Stimulated activated CD8-positive, alpha-beta memory T cell treated with anti-CD3 and anti-CD28 coated beads, Interleukin-15, amount 100 ng/mL, for 48 hours (primary cell): ENCODE results near the gene WDCP.
A peak's percentile ranks its signal among the peaks of the same experiment; 100 is the strongest.
"Not testable (repeated sequence)": the region's sequence is repeated elsewhere in the genome, so short reads cannot be mapped to it uniquely, and the experiment has no call there.

Experiments used
- DNase-seq, 2 donors: peaks; one replicate each; pipeline ENCODE4 v3.0.0-alpha.2; 2020; ENCODE audit warnings: low read depth in 2 of 2

The WDCP gene

GRCh38 chr2:24022324-24022974 is 24.7 kb downstream of the WDCP start:
- DNase-seq: no peak

DNA sequence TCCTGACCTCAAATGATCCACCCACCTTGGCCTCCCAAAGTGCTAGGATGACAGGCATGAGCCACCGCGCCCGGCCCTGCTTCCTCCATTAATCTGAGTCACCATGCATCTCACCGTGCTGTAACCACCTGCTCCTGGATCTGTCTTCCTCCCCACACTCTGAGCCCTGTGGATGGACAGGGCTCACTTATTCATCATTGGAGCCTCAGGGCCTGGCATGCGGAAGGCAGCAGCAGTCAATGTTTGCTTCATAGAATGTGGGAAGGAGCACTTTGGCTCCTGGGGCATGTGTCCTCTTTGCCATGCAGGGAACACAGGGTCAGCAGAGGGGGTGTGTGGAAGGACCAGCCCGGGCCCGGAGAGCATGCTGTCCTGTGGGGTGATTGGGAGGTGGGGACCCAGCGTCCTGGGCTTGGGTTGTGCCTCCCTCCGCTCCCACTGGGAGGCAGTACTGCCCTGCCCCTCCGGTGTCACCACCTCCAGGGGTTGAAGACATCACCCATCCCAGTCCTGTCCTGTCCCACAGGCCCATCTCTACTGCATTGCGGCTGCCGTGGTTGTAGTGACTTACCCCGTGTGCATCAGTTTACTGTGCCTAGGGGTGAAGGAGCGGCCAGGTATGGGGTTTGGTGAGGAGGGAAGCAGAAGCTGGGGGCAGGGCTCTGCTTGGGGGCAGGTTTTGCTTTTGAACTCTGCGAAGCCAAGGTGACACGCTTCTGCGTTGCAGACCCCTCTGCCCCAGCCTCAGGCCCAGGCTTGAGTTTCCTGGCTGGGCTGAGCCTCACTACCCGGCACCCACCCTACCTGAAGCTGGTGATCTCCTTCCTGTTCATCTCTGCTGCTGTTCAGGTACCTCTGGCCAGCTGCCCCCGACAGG is 25.8 kb downstream of the WDCP start:
- DNase-seq: peak in 1 of 2 donors; percentile 14

DNA sequence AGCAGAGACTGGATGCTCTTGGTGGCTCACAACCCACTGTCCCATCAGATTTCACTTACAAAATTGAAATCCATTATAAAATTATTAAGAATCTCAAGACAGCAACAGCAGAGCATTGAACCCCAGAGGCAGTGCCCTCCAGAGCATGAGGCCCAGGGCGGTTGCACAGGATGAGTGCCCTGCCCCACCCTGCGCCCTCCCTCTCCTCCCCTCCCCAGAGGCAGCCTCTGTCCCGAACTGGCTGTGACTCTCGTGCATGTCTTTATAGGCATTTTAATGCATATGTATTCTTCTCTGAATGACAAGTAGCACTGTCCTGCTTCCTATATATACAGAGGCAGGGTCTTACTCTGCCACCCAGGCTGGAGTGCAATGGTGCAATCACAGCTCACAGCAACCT is 26.9 kb downstream of the WDCP start:
- no peak for DNase-seq

DNA sequence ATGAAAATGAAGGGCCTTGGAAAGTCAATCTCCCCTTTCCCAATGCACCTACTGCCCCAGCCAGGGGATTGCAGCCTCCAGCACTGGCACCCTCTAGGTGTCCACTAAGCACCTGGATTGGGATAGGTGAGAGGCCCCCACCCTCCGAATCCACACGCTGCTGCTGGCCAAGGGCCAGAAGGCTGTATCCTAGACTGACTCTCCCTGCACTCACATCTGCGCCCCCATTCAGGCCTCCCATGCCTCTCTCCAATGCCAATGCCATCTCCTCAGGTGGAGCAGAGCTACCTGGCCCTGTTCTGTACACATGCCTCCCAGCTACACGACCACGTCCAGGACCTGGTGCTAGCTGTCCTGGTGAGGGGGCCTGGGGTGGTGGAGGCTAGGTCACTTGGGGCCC is 27.5 kb downstream of the WDCP start:
- DNase-seq: no peak

GRCh38 chr2:24018241-24018640 is 28.9 kb downstream of the WDCP start:
- no peak for DNase-seq

GRCh38 chr2:24017711-24018110 is 29.5 kb downstream of the WDCP start:
- no peak for DNase-seq

DNA sequence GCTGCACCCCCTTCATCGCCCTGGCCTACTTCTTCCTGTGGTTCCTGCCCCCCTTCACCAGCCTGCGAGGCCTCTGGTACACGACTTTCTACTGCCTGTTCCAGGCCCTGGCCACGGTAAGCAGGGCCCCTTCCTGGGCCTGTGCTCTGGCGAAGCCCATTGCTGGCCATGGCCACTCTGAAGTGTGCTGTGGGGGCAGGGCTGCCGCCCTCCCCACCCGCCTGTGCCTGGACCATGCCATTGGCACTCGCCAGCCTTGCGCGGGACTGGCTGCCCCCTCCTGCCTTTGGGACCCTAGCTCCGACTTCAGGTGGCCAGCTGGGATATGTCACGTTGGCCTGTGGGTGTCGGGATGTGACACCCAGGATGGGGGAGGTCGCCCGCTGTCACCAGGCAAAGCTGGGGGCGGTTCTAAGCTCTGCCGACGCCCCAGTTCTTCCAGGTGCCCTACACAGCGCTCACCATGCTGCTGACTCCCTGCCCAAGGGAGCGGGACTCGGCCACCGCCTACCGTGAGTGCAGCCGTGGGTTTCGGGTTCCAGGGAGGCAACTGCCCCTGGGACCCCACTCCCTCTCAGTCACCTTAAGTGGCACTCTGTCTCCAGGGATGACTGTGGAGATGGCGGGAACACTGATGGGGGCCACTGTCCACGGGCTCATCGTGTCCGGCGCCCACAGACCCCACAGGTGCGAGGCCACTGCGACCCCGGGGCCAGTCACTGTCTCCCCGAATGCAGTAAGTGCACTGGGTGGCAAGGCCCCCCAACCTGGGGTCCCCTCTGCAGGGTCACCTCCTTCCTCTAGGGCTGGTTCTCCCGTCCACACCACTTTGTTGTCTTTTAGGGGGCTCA is 30.1 kb downstream of the WDCP start:
- DNase-seq: no peak

DNA sequence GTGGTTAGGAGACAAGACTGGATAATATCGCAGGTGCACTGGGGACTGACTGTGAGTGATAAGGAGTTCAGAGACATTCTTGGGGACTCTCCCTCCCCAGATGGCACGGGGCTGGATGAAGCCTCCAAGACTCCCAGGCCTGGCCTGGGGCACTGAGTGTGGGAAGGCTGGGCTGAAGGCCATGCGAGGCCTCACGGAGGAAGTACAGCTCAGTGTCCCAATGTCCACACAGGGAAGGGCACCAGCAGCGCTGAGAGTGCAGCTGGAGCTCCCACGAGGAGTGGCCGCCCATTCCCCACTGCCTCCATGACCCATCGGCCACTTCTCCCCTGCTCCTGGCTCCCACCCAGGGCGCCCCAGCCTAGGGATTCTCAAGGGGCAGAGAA is 30.8 kb downstream of the WDCP start:
- DNase-seq: no peak

- no peak for DNase-seq
Observed at GRCh38 chr2:24015562-24016375, 31.4 kb downstream of the WDCP start.

DNA sequence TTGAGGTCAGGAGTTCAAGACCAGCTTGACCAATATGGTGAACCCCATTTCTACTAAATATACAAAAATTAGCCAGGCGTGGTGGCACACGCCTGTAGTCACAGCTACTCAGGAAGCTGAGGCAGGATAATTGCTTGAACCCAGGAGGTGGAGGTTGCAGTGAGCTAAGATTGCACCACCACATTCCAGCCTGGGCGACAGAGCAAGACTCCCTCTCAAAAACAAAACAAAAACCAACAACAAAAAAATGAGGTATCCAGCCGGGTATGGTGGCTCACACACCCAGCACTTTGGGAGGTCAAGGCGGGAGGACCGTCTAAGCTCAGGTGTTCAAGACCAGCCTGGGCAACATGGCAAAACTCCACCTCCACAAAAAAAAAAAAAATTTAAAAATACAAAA is 32.3 kb downstream of the WDCP start:
- not testable (repeated sequence) for DNase-seq

DNA sequence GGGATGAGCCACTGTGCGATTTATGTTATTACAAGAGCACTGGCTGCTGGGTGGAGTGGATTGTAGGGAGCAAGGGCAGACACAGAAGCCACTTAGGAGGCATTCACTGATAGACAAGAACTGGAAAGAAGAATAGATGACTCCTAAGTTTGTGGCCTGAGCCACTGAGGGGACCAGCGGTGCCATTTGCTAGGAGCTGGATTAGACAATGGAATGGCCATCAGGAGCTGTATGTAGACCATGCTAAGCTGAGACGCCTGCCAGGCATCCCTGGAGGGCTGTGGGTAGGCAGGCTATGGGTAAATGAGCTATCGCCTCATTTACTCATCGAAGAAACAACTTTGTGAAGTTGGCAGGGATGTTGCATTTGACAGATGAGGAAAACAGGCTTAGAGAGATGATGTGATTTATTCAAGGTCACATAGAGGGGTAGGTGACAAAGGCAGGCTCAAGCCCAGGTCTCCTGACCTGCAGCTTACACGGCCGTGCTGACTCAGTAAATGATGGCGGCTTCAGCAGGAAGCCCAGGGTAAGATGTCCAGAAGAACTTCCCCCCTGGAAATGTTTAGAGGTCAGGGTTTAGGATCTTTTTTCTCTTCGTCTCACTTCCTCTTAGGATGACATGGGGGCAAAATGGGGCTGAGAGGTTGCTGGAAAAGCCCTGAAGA is 34.5 kb downstream of the WDCP start:
- no peak for DNase-seq

- no peak for DNase-seq
Observed at GRCh38 chr2:24011250-24012104, 35.7 kb downstream of the WDCP start.

- DNase-seq: no peak
Observed at GRCh38 chr2:24010477-24011249, 36.5 kb downstream of the WDCP start.

- DNase-seq: no peak
Observed at GRCh38 chr2:24009680-24010476, 37.3 kb downstream of the WDCP start, which contains the start of gene MFSD2B. Gene MFSD2B (plus strand): TSS chr2:24010085. CDS start chr2:24010097, 12 bp downstream.

DNA sequence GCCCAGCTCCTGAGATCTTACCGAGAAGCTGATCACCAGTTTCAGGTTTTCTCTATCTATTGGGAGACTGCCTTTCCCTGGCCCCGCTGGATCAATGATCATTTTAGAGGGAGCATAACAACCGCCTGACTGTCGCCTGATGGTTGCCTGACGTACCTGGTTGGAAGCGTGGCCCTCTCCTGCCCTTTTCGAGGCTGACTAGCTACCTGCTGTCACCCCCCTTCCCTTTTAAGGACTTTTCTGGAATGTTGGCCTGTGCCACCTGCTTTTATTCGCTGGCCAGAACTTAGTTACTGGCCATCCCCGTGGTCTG is 37.9 kb downstream of the WDCP start:
- no peak for DNase-seq

DNA sequence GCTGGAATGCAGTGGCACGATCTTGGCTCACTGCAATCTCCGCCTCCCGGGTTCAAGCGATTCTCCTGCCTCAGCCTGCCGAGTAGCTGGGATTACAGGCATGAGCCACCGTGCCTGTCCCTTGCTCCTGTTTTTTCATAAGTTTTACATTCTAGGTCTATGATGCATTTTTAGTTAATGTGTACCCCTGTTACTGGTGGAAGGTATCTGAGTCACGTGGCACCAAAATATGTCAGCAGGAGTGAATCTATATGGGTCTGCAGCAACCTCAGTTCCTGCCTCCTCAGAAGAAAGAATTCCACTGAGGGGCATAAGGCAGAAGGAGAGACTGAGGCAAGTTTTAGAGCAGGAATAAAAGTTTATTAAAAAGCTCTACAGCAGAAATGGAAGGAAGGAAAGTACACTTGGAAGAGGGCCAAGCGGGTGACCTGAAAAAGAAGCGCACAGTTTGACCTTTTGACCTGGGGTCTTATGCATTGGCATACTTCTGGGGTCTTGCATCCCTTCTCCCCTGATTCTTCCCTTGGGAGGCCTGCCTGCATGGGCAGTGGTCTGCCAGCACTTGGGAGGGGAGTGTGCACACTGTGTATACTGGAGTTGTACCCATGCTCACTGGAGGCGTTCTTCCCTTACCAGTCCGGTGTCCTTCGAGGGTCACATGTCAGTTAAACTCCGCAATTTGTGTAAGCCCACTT is 38.4 kb downstream of the WDCP start:
- DNase-seq: no peak

GRCh38 chr2:24007693-24008092 is 39.5 kb downstream of the WDCP start:
- DNase-seq: no peak

- no peak for DNase-seq
Observed at GRCh38 chr2:23994567-23994966, 52.6 kb downstream of the WDCP start.
